Trophoblast cell (in vitro differentiated cells and primary cell): ENCODE data around the gene MYL6.
"Not testable (repeated sequence)": the region's sequence is repeated elsewhere in the genome, so short reads cannot be mapped to it uniquely, and the experiment has no call there.

ENCODE experiments used
- DNase-seq, 2 donors: peaks; one replicate each; pipeline ENCODE4 v3.0.0-alpha.2; 2016
- H2AFZ ChIP-seq: 2 replicates; pipeline ENCODE4 v1.6.1; 2013; ENCODE audit warnings: low read length, moderate library complexity, mild to moderate bottlenecking; ENCODE audit not compliant: insufficient read depth, poor library complexity
- H2AK5ac ChIP-seq: 2 replicates; pipeline ENCODE4 v1.6.1; 2013; ENCODE audit warnings: mild to moderate bottlenecking, low read length
- H2BK120ac ChIP-seq: 2 replicates; pipeline ENCODE4 v1.6.1; 2013; ENCODE audit warnings: low read length, mild to moderate bottlenecking, moderate library complexity; ENCODE audit not compliant: insufficient read depth, poor library complexity
- H2BK12ac ChIP-seq: 2 replicates; pipeline ENCODE4 v1.6.1; 2013; ENCODE audit warnings: mild to moderate bottlenecking, low read length, moderate library complexity
- H2BK5ac ChIP-seq: 2 replicates; pipeline ENCODE4 v1.6.1; 2013; ENCODE audit warnings: low read length, low read depth, moderate library complexity, mild to moderate bottlenecking; ENCODE audit not compliant: poor library complexity
- H3K14ac ChIP-seq: 2 replicates; pipeline ENCODE4 v1.6.1; 2013; ENCODE audit warnings: mild to moderate bottlenecking, low read length
- H3K18ac ChIP-seq: 2 replicates; pipeline ENCODE4 v1.6.1; 2013; ENCODE audit warnings: mild to moderate bottlenecking, low read length
- H3K23ac ChIP-seq: 2 replicates; pipeline ENCODE4 v1.6.1; 2013; ENCODE audit warnings: low read length
- H3K27ac ChIP-seq: 2 replicates; pipeline ENCODE4 v1.5.1; 2013; ENCODE audit warnings: low read depth, mild to moderate bottlenecking, inconsistent platforms, low read length, moderate library complexity
- H3K27me3 ChIP-seq: 2 replicates; pipeline ENCODE4 v1.6.1; 2013; ENCODE audit warnings: inconsistent platforms, mild to moderate bottlenecking, low read length, moderate library complexity; ENCODE audit not compliant: insufficient read depth
- H3K36me3 ChIP-seq, 2 experiments: 1 replicate in 1 of 2; 2 replicates in 1 of 2; pipeline ENCODE4 v1.6.1; 2013; ENCODE audit warnings: low read length in 2 of 2, mild to moderate bottlenecking in 2 of 2, moderate library complexity in 1 of 2; ENCODE audit not compliant: insufficient read depth in 2 of 2, control insufficient read depth in 1 of 2
- H3K4ac ChIP-seq: 2 replicates; pipeline ENCODE4 v1.6.1; 2013; ENCODE audit warnings: low read depth, mild to moderate bottlenecking, low read length, moderate library complexity
- H3K4me1 ChIP-seq, 2 experiments: 1 replicate in 1 of 2; 2 replicates in 1 of 2; pipeline ENCODE4 v1.6.1; 2013; ENCODE audit warnings: low read length in 2 of 2, mild to moderate bottlenecking in 2 of 2, moderate library complexity in 1 of 2; ENCODE audit not compliant: insufficient read depth in 2 of 2, control insufficient read depth in 1 of 2
- H3K4me2 ChIP-seq: 2 replicates; pipeline ENCODE4 v1.6.1; 2013; ENCODE audit warnings: inconsistent platforms, mild to moderate bottlenecking, low read length, moderate library complexity
- H3K4me3 ChIP-seq: 2 replicates; pipeline ENCODE4 v1.5.1; 2013; ENCODE audit warnings: mild to moderate bottlenecking, low read depth, low read length, inconsistent platforms
- H3K79me1 ChIP-seq: one replicate; pipeline ENCODE4 v1.6.1; 2013; ENCODE audit warnings: low read length
- H3K79me2 ChIP-seq: 2 replicates; pipeline ENCODE4 v1.6.1; 2013; ENCODE audit warnings: low read length, mild to moderate bottlenecking; ENCODE audit not compliant: control insufficient read depth, insufficient read depth, poor library complexity
- H3K9ac ChIP-seq: 2 replicates; pipeline ENCODE4 v1.6.1; 2013; ENCODE audit warnings: mild to moderate bottlenecking, low read length
- H3K9me3 ChIP-seq: 2 replicates; pipeline ENCODE4 v1.6.1; 2013; ENCODE audit warnings: low read depth, mild to moderate bottlenecking, control low read depth, inconsistent platforms, low read length; ENCODE audit not compliant: insufficient read depth
- H4K12ac ChIP-seq: 2 replicates; pipeline ENCODE4 v1.6.1; 2013; ENCODE audit warnings: low read depth, mild to moderate bottlenecking, low read length, moderate library complexity
- H4K8ac ChIP-seq: 2 replicates; pipeline ENCODE4 v1.6.1; 2013; ENCODE audit warnings: low read depth, mild to moderate bottlenecking, low read length, moderate library complexity
- H4K91ac ChIP-seq: one replicate; pipeline ENCODE4 v1.6.1; 2013; ENCODE audit warnings: low read depth, mild to moderate bottlenecking, low read length, moderate library complexity
- WGBS: extraction: QIAGEN DNeasy Blood & Tissue Kit; methylation state at CpG from one replicate; pipeline ENCODE4 v1.1.7; 2013; ENCODE audit warnings: missing lambda C conversion rate; ENCODE audit not compliant: insufficient read length, insufficient coverage; ENCODE audit errors: extremely low coverage; 5-methylcytosine and 5-hydroxymethylcytosine counted together

The MYL6 gene

GRCh38 chr12:56192582-56192981, 34.4 kb downstream of the MYL6 start:
- peaks cover 10% of the 10 kb centered on the region for H3K79me1 ChIP-seq
- H3K18ac ChIP-seq: no peak overlapping the region
- no peak overlapping the region for H3K9ac ChIP-seq
- H3K27ac ChIP-seq: no peak overlapping the region
- no peak overlapping the region for H2AK5ac ChIP-seq
- H3K4me1 ChIP-seq: peaks cover 5 to 10% of the 10 kb centered on the region in 2 experiments
- no peak overlapping the region for H3K4me3 ChIP-seq
- H3K4me2 ChIP-seq: no peak overlapping the region
- H3K4ac ChIP-seq: no peak overlapping the region
- no peaks in the 10 kb centered on the region for H3K27me3 ChIP-seq
- H2BK5ac ChIP-seq: no peak overlapping the region
- no peak overlapping the region for H4K91ac ChIP-seq
- H3K14ac ChIP-seq: no peak overlapping the region
- no peak overlapping the region for H3K23ac ChIP-seq
- no peak overlapping the region for H4K8ac ChIP-seq
- H3K9me3 ChIP-seq: no peaks in the 10 kb centered on the region
- H2BK12ac ChIP-seq: no peak overlapping the region
- no peak overlapping the region for H2BK120ac ChIP-seq
- H3K79me2 ChIP-seq: peaks cover 8% of the 10 kb centered on the region
- no peak overlapping the region for H2AFZ ChIP-seq
- no peaks in the 10 kb centered on the region for H3K36me3 ChIP-seq
- H4K12ac ChIP-seq: no peak overlapping the region
- DNase-seq: no peak

DNA sequence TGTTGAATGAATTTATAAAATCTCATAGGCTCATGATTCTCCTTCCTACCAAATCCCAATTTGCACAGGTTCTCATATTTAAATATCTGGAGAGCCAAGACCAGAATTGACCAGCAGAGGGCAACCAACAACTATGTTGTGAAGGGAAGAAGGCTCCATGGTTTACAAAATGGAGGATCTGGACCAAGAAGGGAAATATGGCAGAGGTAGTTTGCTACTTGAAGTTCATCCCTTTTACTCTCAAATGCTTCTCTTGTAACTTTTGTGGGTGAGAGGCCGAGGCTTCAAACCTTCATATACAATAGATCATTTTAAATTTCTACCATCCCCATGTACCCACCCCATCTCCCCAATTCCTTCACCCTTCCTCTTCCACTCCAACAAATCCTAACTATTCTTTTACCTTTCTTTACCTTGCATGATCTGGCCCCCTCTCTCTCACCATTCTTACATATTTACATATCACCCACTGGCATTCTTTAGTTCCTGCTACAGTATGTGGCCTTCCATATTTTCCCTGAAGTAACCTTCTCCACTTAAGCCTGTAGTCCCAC, 34.9 kb downstream of the MYL6 start:
- H4K91ac ChIP-seq: no peak overlapping the region
- peaks cover 8 to 9% of the 10 kb centered on the region in 2 experiments for H3K4me1 ChIP-seq
- H3K4me3 ChIP-seq: no peak overlapping the region
- H3K27ac ChIP-seq: no peak overlapping the region
- no peak overlapping the region for H4K8ac ChIP-seq
- H2BK12ac ChIP-seq: no peak overlapping the region
- H3K79me1 ChIP-seq: peaks cover 10% of the 10 kb centered on the region
- no peaks in the 10 kb centered on the region for H3K9me3 ChIP-seq
- H3K36me3 ChIP-seq: no peaks in the 10 kb centered on the region
- H2AK5ac ChIP-seq: no peak overlapping the region
- no peak overlapping the region for H2AFZ ChIP-seq
- H2BK120ac ChIP-seq: no peak overlapping the region
- H3K4me2 ChIP-seq: no peak overlapping the region
- no peak overlapping the region for H4K12ac ChIP-seq
- no peak overlapping the region for H2BK5ac ChIP-seq
- no peak overlapping the region for H3K4ac ChIP-seq
- H3K23ac ChIP-seq: no peak overlapping the region
- no peaks in the 10 kb centered on the region for H3K27me3 ChIP-seq
- peak; percentile 79 to 98 for DNase-seq
- no peak overlapping the region for H3K14ac ChIP-seq
- H3K9ac ChIP-seq: no peak overlapping the region
- peaks cover 8% of the 10 kb centered on the region for H3K79me2 ChIP-seq
- no CpG with 5 or more reads among the region's 1 CpG for WGBS
- H3K18ac ChIP-seq: no peak overlapping the region

- not testable (repeated sequence) for H2AFZ ChIP-seq, H2BK5ac ChIP-seq, H3K18ac ChIP-seq, H3K4me2 ChIP-seq, H3K27me3 ChIP-seq, H4K12ac ChIP-seq, H3K4ac ChIP-seq, H2BK120ac ChIP-seq, H3K23ac ChIP-seq, H3K36me3 ChIP-seq, H3K79me2 ChIP-seq, H2BK12ac ChIP-seq, H3K9ac ChIP-seq, H3K4me3 ChIP-seq, H3K14ac ChIP-seq, H2AK5ac ChIP-seq, H3K79me1 ChIP-seq, H3K9me3 ChIP-seq, H4K91ac ChIP-seq
- Histone ChIP-seq H3K4me1 (peaks cover 9 to 12% of the 10 kb centered on the region in 2 experiments), H3K27ac (peak overlapping the region; percentile 27), H4K8ac (peak overlapping the region; percentile 7)
- no CpG with 5 or more reads among the region's 11 CpGs for WGBS
- DNase-seq: peak; percentile 86 to 97
Measured at GRCh38 chr12:56196818-56197550, 38.8 kb downstream of the MYL6 start.

DNA sequence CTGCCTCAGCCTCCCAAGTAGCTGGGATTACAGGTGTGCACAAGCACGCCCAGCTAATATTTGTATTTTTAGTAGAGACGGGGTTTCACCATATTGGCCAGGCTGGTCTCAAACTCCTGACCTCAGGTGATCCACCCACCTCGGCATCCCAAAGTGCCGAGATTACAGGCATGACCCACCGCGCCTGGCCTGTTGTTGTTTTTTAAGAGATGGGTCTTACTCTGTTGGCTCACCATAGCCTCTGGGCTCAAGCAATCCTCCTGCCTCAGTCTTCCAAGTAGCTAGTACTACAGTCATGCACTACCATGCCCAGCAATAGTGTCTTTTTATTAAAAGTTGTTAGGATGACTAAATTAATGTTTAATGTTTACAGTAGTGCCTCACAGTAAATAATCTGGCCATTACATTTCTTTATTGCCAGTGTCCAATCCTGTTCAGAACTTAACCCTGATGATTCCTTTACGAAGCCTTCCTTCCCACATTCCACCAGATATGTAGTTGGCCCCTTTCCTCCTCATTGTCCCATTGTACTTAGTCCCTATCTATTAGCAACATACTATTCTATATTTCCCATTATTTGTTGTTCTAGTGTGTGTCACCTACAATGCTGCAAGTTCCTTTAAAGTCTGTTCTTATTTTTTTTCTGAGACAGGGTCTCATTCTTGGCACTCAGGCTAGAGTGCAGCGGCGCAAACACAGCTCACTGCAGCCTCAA, 39.9 kb downstream of the MYL6 start:
- Histone ChIP-seq H2BK5ac (no peak overlapping the region), H3K14ac (no peak overlapping the region), H3K79me1 (peaks cover 3% of the 10 kb centered on the region), H2AFZ (no peak overlapping the region), H3K27ac (peak overlapping the region; percentile 27), H2AK5ac (no peak overlapping the region), H3K9ac (no peak overlapping the region), H3K79me2 (no peaks in the 10 kb centered on the region), H4K8ac (no peak overlapping the region), H4K12ac (no peak overlapping the region), H2BK120ac (no peak overlapping the region), H3K18ac (no peak overlapping the region), H2BK12ac (peak overlapping the region; percentile 56), H3K4me3 (no peak overlapping the region), H3K36me3 (no peaks in the 10 kb centered on the region), H3K9me3 (no peaks in the 10 kb centered on the region), H4K91ac (no peak overlapping the region), H3K4me1 (peaks cover 9 to 12% of the 10 kb centered on the region in 2 experiments), H3K4ac (no peak overlapping the region), H3K23ac (no peak overlapping the region), H3K4me2 (no peak overlapping the region), H3K27me3 (no peaks in the 10 kb centered on the region)
- no CpG with 5 or more reads among the region's 9 CpGs for WGBS
- peak; percentile 62 to 70 for DNase-seq
